Measurements from ENCODE around the gene TBC1D22B. TPM values are rescaled to one million over a fixed set of nuclear protein-coding genes. Genes with fewer than 3 reads are reported as not detected.

Gene TBC1D22B
- total RNA-seq, 1 experiment from 2014 or later, result 12.9 TPM

GRCh38 chr6:37288247-37288646 lies 30.7 kb downstream of the TBC1D22B start:
- no peaks in the 10 kb centered on the region for H3K4me1 ChIP-seq (ENCODE audit: insufficient read depth, low read length)
- no peaks in the 10 kb centered on the region for H3K27me3 ChIP-seq (ENCODE audit: insufficient read depth, low read length)
- Mint-ChIP-seq H3K4me3 (no peak overlapping the region), H3K27me3 (ENCODE audit: low read depth) (no peaks in the 10 kb centered on the region), H3K4me1 (no peaks in the 10 kb centered on the region), H3K36me3 (ENCODE audit: insufficient read depth in 1 of 3, low read depth in 3 of 3) (peaks cover 29 to 61% (median 58%) of the 10 kb centered on the region in 3 experiments; a peak in 6 of 7 replicates), H3K9me3 (no peaks in the 10 kb centered on the region), H3K27ac (no peak overlapping the region)
- H3K9me3 ChIP-seq (ENCODE audit: control insufficient read depth, low read depth, low read length), result no peaks in the 10 kb centered on the region
- no CpG with 5 or more reads among the region's 2 CpGs for WGBS (ENCODE audit: extremely low coverage, insufficient read length, low lambda C conversion rate)
- H4K20me1 ChIP-seq (ENCODE audit: control insufficient read depth, insufficient read depth, insufficient read length), result no peaks in the 10 kb centered on the region
- no peaks in the 10 kb centered on the region for H3K79me2 ChIP-seq (ENCODE audit: insufficient read depth, low read length)
- H4K5ac ChIP-seq (ENCODE audit: insufficient read length, low read depth, low read length), result no peak overlapping the region
- DNase-seq, result no peak
- H3K18ac ChIP-seq (ENCODE audit: insufficient read length, low read depth, low read length), result no peak overlapping the region
- H2AK5ac ChIP-seq (ENCODE audit: insufficient read length, low read length), result no peak overlapping the region
- H3K4ac ChIP-seq (ENCODE audit: low read depth, low read length), result no peak overlapping the region
- H3K27ac ChIP-seq (ENCODE audit: insufficient read length, low read depth, low read length), result no peak overlapping the region
- no peak overlapping the region for H4K8ac ChIP-seq (replicated peaks; ENCODE audit: insufficient read length, low read depth, low read length)
- H2AFZ ChIP-seq (ENCODE audit: low read length), result no peak overlapping the region
- H3K23ac ChIP-seq (ENCODE audit: insufficient read length, low read depth, low read length), result no peak overlapping the region
- no peak overlapping the region for H2BK20ac ChIP-seq (ENCODE audit: low read depth, low read length, poor library complexity, severe bottlenecking)
- no peak overlapping the region for H3K4me2 ChIP-seq (ENCODE audit: insufficient read depth, insufficient read length, low read length)
- H3K56ac ChIP-seq (ENCODE audit: insufficient read length, low read depth, low read length), result no peak overlapping the region
- no peak overlapping the region for H2BK120ac ChIP-seq (ENCODE audit: low read depth, low read length, poor library complexity, severe bottlenecking)
- H2BK15ac ChIP-seq (ENCODE audit: low read depth, low read length), result no peak overlapping the region
- no peak overlapping the region for H3K14ac ChIP-seq (ENCODE audit: insufficient read depth, low read length)
- H3T11ph ChIP-seq (ENCODE audit: low read length), result no peak overlapping the region
- no peaks in the 10 kb centered on the region for H3K23me2 ChIP-seq (ENCODE audit: insufficient read length, low read depth, low read length, poor library complexity, severe bottlenecking)
- no peak overlapping the region for H2BK12ac ChIP-seq (ENCODE audit: insufficient read length, low read depth, low read length)
- H3K9ac ChIP-seq (ENCODE audit: extremely low read depth, insufficient read length, low read length), result no peak overlapping the region
- TF ChIP-seq CTCF (conservative IDR thresholded peaks at IDR 0.05), result no peak
- no peak overlapping the region for H4K91ac ChIP-seq (ENCODE audit: insufficient read length, low read depth, low read length)
- H2BK5ac ChIP-seq (ENCODE audit: insufficient read length, low read length), result no peak overlapping the region
- no peaks in the 10 kb centered on the region for H3K79me1 ChIP-seq (ENCODE audit: insufficient read depth, low read depth, low read length, poor library complexity, severe bottlenecking)
